H1 (cell line): Measurements from ENCODE around the gene CDKN1B. TPM values are rescaled to one million over a fixed set of nuclear protein-coding genes. Genes with fewer than 3 reads are reported as not detected.

Source experiments
- CTCF ChIA-PET: fragments of 300-600 bp; sonication (Branson Sonifier 250); formaldehyde crosslinking; loops from one replicate; lab custom pipeline; 2021; ENCODE audit not compliant: partially characterized antibody; lab: Charles Lee
- POLR2A ChIA-PET: fragments of 300-600 bp; sonication (Branson Sonifier 250); formaldehyde crosslinking; loops from one replicate; lab custom pipeline; 2021; ENCODE audit warnings: inconsistent platforms; ENCODE audit not compliant: partially characterized antibody; lab: Charles Lee
- DNase-seq, 2 experiments: peaks; one replicate each; pipeline versions ENCODE4 v3.0.0 to v3.0.0-alpha.2; 2010 to 2022; ENCODE audit warnings: low spot score in 2 of 2, low read depth in 1 of 2, mixed read lengths in 1 of 2
- FAIRE-seq: peaks from 2 replicates; lab custom pipeline; 2011; peaks lifted over from hg19 to GRCh38; lab: Jason Lieb, UNC
- H2AFZ ChIP-seq: 2 replicates; pipeline ENCODE4 v1.8.1; 2012; ENCODE audit warnings: low read length, inconsistent platforms
- H2AK5ac ChIP-seq: 2 replicates; pipeline ENCODE4 v1.6.1; 2013; ENCODE audit warnings: low read depth, low read length
- H2BK120ac ChIP-seq: replicated peaks from 2 replicates; pipeline ENCODE3; 2013; ENCODE audit warnings: low read depth, low read length, inconsistent platforms
- H2BK12ac ChIP-seq: 2 replicates; pipeline ENCODE4 v1.6.1; 2013; ENCODE audit warnings: low read depth, low read length
- H2BK15ac ChIP-seq: 2 replicates; pipeline ENCODE4 v1.6.1; 2013; ENCODE audit warnings: low read length
- H2BK20ac ChIP-seq: 2 replicates; pipeline ENCODE4 v1.6.1; 2013; ENCODE audit warnings: low read length
- H2BK5ac ChIP-seq: 2 replicates; pipeline ENCODE4 v1.6.1; 2013; ENCODE audit warnings: low read depth, low read length
- H3K14ac ChIP-seq: 2 replicates; pipeline ENCODE4 v1.6.1; 2013; ENCODE audit warnings: inconsistent platforms; ENCODE audit not compliant: insufficient read length
- H3K18ac ChIP-seq: 2 replicates; pipeline ENCODE4 v1.6.1; 2013; ENCODE audit warnings: low read length; ENCODE audit errors: extremely low read depth
- H3K23ac ChIP-seq: 2 replicates; pipeline ENCODE4 v1.6.1; 2013; ENCODE audit warnings: inconsistent platforms; ENCODE audit not compliant: insufficient read length
- H3K23me2 ChIP-seq: 2 replicates; pipeline ENCODE4 v1.6.1; 2013; ENCODE audit warnings: low read depth, low read length
- H3K27ac ChIP-seq: 2 replicates; pipeline ENCODE4 v1.6.1; 2011; ENCODE audit warnings: low read depth, low read length, inconsistent platforms
- H3K27me3 ChIP-seq, 4 experiments: replicated peaks in 1 of 4; 1 replicate in 1 of 4; 2 replicates in 3 of 4; pipeline versions ENCODE4 v1.6.1 to v1.8.1; 2011 to 2013; ENCODE audit warnings: low read length in 3 of 4, mild to moderate bottlenecking in 3 of 4, inconsistent platforms in 2 of 4, mixed read lengths in 2 of 4, moderate library complexity in 1 of 4; ENCODE audit not compliant: control insufficient read depth in 3 of 4, insufficient read depth in 3 of 4; ENCODE audit errors: extremely low read depth in 1 of 4
- H3K36me3 ChIP-seq, 4 experiments: 2 replicates each; pipeline versions ENCODE4 v1.6.1 to v1.8.1; 2011 to 2013; ENCODE audit warnings: mild to moderate bottlenecking in 4 of 4, low read length in 3 of 4, moderate library complexity in 2 of 4, control low read depth in 1 of 4, inconsistent platforms in 1 of 4; ENCODE audit not compliant: insufficient read depth in 4 of 4, control insufficient read depth in 2 of 4
- H3K4ac ChIP-seq: replicated peaks from 2 replicates; pipeline ENCODE3; 2013; ENCODE audit warnings: low read length, low read depth, mixed read lengths, inconsistent platforms; ENCODE audit not compliant: insufficient read length
- H3K4me1 ChIP-seq, 4 experiments: replicated peaks in 1 of 4; 1 replicate in 1 of 4; 2 replicates in 3 of 4; pipeline versions ENCODE4 v1.6.1 to v1.8.1; 2011 to 2013; ENCODE audit warnings: low read length in 3 of 4, inconsistent platforms in 2 of 4, mixed read lengths in 1 of 4; ENCODE audit not compliant: insufficient read depth in 4 of 4, control insufficient read depth in 3 of 4
- H3K4me2 ChIP-seq, 2 experiments: 2 replicates each; pipeline versions ENCODE4 v1.6.1 to v1.8.1; 2011 to 2013; ENCODE audit warnings: low read depth in 2 of 2, low read length in 2 of 2, control low read depth in 1 of 2, inconsistent platforms in 1 of 2, mild to moderate bottlenecking in 1 of 2; ENCODE audit not compliant: insufficient read depth in 1 of 2
- H3K4me3 ChIP-seq, 4 experiments: fragments of 200-600, 300-600 bp in 1 of 4; sonication (generic), shearing (Covaris generic), sonication (Bioruptor Twin) in 1 of 4; 2 replicates each; pipeline versions ENCODE4 v1.5.1 to v1.8.1; 2011 to 2016; ENCODE audit warnings: low read length in 4 of 4, low read depth in 3 of 4, control low read depth in 2 of 4, inconsistent platforms in 2 of 4, mild to moderate bottlenecking in 2 of 4, mixed read lengths in 1 of 4, moderate library complexity in 1 of 4; ENCODE audit not compliant: insufficient read depth in 2 of 4; ENCODE audit errors: extremely low read depth in 1 of 4
- H3K56ac ChIP-seq: replicated peaks from 2 replicates; pipeline ENCODE3; 2013; ENCODE audit warnings: low read depth, mild to moderate bottlenecking, mixed read lengths, low read length, inconsistent platforms; ENCODE audit not compliant: insufficient read length
- H3K79me1 ChIP-seq: 2 replicates; pipeline ENCODE4 v1.6.1; 2013; ENCODE audit warnings: low read depth, low read length, control low read depth
- H3K79me2 ChIP-seq, 2 experiments: 2 replicates each; pipeline versions ENCODE4 v1.6.1 to v1.8.1; 2012 to 2013; ENCODE audit warnings: low read length in 2 of 2, mild to moderate bottlenecking in 2 of 2, inconsistent platforms in 1 of 2; ENCODE audit not compliant: insufficient read depth in 2 of 2, control insufficient read depth in 1 of 2
- H3K9ac ChIP-seq, 4 experiments: replicated peaks in 1 of 4; 1 replicate in 1 of 4; 2 replicates in 3 of 4; pipeline versions ENCODE4 v1.6.1 to v1.8.1; 2011 to 2013; ENCODE audit warnings: low read depth in 3 of 4, low read length in 3 of 4, control low read depth in 2 of 4, mild to moderate bottlenecking in 2 of 4, moderate library complexity in 2 of 4, inconsistent platforms in 1 of 4; ENCODE audit errors: extremely low read depth in 1 of 4
- H3K9me3 ChIP-seq, 2 experiments: 2 replicates each; pipeline versions ENCODE4 v1.6.1 to v1.8.1; 2012 to 2013; ENCODE audit warnings: mild to moderate bottlenecking in 2 of 2, moderate library complexity in 2 of 2, control low read depth in 1 of 2, inconsistent platforms in 1 of 2, low read depth in 1 of 2, low read length in 1 of 2, mixed read lengths in 1 of 2; ENCODE audit not compliant: insufficient read depth in 2 of 2
- H4K20me1 ChIP-seq, 2 experiments: replicated peaks in 1 of 2; 2 replicates each; pipeline versions ENCODE3 to v1.8.1; 2011 to 2013; ENCODE audit warnings: inconsistent platforms in 2 of 2, low read length in 2 of 2, mild to moderate bottlenecking in 1 of 2; ENCODE audit not compliant: insufficient read depth in 2 of 2, control insufficient read depth in 1 of 2
- H4K5ac ChIP-seq: 2 replicates; pipeline ENCODE4 v1.6.1; 2013; ENCODE audit warnings: low read length, low read depth, mixed read lengths, inconsistent platforms; ENCODE audit not compliant: insufficient read length
- H4K8ac ChIP-seq: 2 replicates; pipeline ENCODE4 v1.8.0; 2013; ENCODE audit warnings: mild to moderate bottlenecking, moderate library complexity, low read length, inconsistent platforms; ENCODE audit not compliant: insufficient read depth; ENCODE audit errors: extremely low read depth
- H4K91ac ChIP-seq: replicated peaks from 2 replicates; pipeline ENCODE3; 2013; ENCODE audit warnings: low read length, mixed read lengths, inconsistent platforms; ENCODE audit not compliant: insufficient read length
- ASH2L ChIP-seq: fragments of 200-600, 300-600 bp; sonication (generic); IDR thresholded peaks from one replicate; pipeline ENCODE4 v1.7.1; 2017; ENCODE audit warnings: low read length
- BCL11A ChIP-seq, 2 experiments: IDR thresholded peaks; one replicate each; pipeline ENCODE4 v1.6.1; 2011; ENCODE audit warnings: low read depth in 2 of 2, low read length in 2 of 2, mild to moderate bottlenecking in 2 of 2
- CBX5 ChIP-seq: fragments of 300-800, 300-1000 bp; sonication (generic); IDR thresholded peaks from 2 replicates; pipeline ENCODE4 v1.7.1; 2016; ENCODE audit warnings: antibody characterized with exemption, low read length, low read depth
- CEBPB ChIP-seq: IDR thresholded peaks from 2 replicates; pipeline ENCODE4 v1.6.1; 2012; ENCODE audit warnings: low read depth, low read length
- MAFK ChIP-seq: IDR thresholded peaks from 2 replicates; pipeline ENCODE4 v1.6.1; 2012; ENCODE audit warnings: low read depth, mild to moderate bottlenecking, improper control_type of control experiment, low read length
- MAX ChIP-seq: IDR thresholded peaks from 2 replicates; pipeline ENCODE4 v1.6.1; 2012; ENCODE audit warnings: inconsistent platforms
- NANOG ChIP-seq: IDR thresholded peaks from 2 replicates; pipeline ENCODE4 v1.6.1; 2011; ENCODE audit warnings: low read length, low read depth, mild to moderate bottlenecking, inconsistent platforms; ENCODE audit not compliant: insufficient read depth, poor library complexity, severe bottlenecking
- RAD21 ChIP-seq, 2 experiments: IDR thresholded peaks in 1 of 2; conservative IDR thresholded peaks in 1 of 2; 2 replicates each; pipeline ENCODE4 v1.6.1; 2011; ENCODE audit warnings: low read depth in 2 of 2, low read length in 2 of 2, improper control_type of control experiment in 1 of 2, inconsistent platforms in 1 of 2, mild to moderate bottlenecking in 1 of 2, moderate library complexity in 1 of 2
- SIN3A ChIP-seq, 2 experiments: IDR thresholded peaks in 1 of 2; conservative IDR thresholded peaks in 1 of 2; 2 replicates each; pipeline ENCODE4 v1.6.1; 2011 to 2012; ENCODE audit warnings: low read length in 2 of 2, improper control_type of control experiment in 1 of 2, low read depth in 1 of 2, mild to moderate bottlenecking in 1 of 2
- SP1 ChIP-seq: IDR thresholded peaks from 2 replicates; pipeline ENCODE4 v1.6.1; 2011; ENCODE audit warnings: low read depth, low read length
- SRF ChIP-seq: IDR thresholded peaks from 2 replicates; pipeline ENCODE4 v1.6.1; 2011; ENCODE audit warnings: mild to moderate bottlenecking, low read depth, low read length, moderate library complexity
- TCF12 ChIP-seq: IDR thresholded peaks from 2 replicates; pipeline ENCODE4 v1.6.1; 2011; ENCODE audit warnings: low read depth, mild to moderate bottlenecking, low read length
- YY1 ChIP-seq: IDR thresholded peaks from 2 replicates; pipeline ENCODE4 v1.6.1; 2011; ENCODE audit warnings: low read depth, mild to moderate bottlenecking, low read length
- WGBS, 2 experiments: shearing (Covaris generic) in 1 of 2; methylation state at CpG; one replicate each; pipeline versions ENCODE4 v1.1.6 to v1.1.7; 2013 to 2015; ENCODE audit warnings: low lambda C conversion rate in 2 of 2, mixed read lengths in 2 of 2, inconsistent platforms in 1 of 2, low coverage in 1 of 2, missing lambda C conversion rate in 1 of 2; ENCODE audit not compliant: insufficient replicate concordance in 2 of 2, insufficient coverage in 1 of 2, insufficient read length in 1 of 2; ENCODE audit errors: extremely low coverage in 1 of 2, missing lambda C conversion rate in 1 of 2; 5-methylcytosine and 5-hydroxymethylcytosine counted together
- polyA plus RNA-seq, 7 experiments: library from polyadenylated mRNA; depleted of rRNA in 3 of 7; stranded (reverse) in 5 of 7; unstranded in 2 of 7; fragments of >200 nt in 5 of 7; fragments of 200-250 nt in 2 of 7; gene quantifications; 1 replicate in 5 of 7; 2 replicates in 1 of 7; 4 replicates in 1 of 7; pipeline versions ENCODE4 v1.2.1 to v1.2.3, GENCODE V29; 2011 to 2013; ENCODE audit warnings: missing spikeins in 2 of 7, mixed read lengths in 2 of 7
- total RNA-seq: library from RNA; stranded (reverse); fragmentation: NEBNext Ultra II Directional; extraction: Animal tissue kit (Norgen Biotek cat#: 25700); gene quantifications from 2 replicates; pipeline ENCODE4 v1.2.1, GENCODE V29; 2021

Gene CDKN1B
- total and polyA plus RNA-seq, 2 of the 8 experiments (the other 6 are each of a cell fraction or from before 2014, with no cell fraction given), result 6.5 to 27.2 TPM

GRCh38 chr12:12701457-12701856 is 15.7 kb upstream of the CDKN1B start:
- H2AK5ac ChIP-seq, result no peak overlapping the region
- H3K4ac ChIP-seq, result no peak overlapping the region
- H3K56ac ChIP-seq, result no peak overlapping the region
- no peaks in the 10 kb centered on the region for H3K79me2 ChIP-seq
- no peaks in the 10 kb centered on the region for H3K79me1 ChIP-seq
- no peak overlapping the region for H4K91ac ChIP-seq
- H2AFZ ChIP-seq, result no peak overlapping the region
- H3K4me1 ChIP-seq, result peaks cover 0 to 5% (median 1%) of the 10 kb centered on the region in 4 experiments; a peak in 3 of 7 replicates
- H2BK15ac ChIP-seq, result no peak overlapping the region
- CTCF ChIA-PET, result interaction anchor here (0.6 to 5.0 kb wide), 6 partner anchors 11 to 324 kb away, joined by 3 to 49 read pairs (median 3); no protein-coding TSS in a partner anchor
- no peak overlapping the region for H2BK120ac ChIP-seq
- H4K5ac ChIP-seq, result peak overlapping the region; percentile 77
- POLR2A ChIA-PET, result interaction anchor here (0.6 to 1.9 kb wide), 4 partner anchors 13 to 345 kb away, joined by 3 to 11 read pairs (median 4); partner anchors contain the start of gene BORCS5
- no peak overlapping the region for H3K27ac ChIP-seq
- H2BK12ac ChIP-seq, result 0 out of 2 replicates have a peak overlapping the region, but pooled peaks have one; percentile 62
- no peaks in the 10 kb centered on the region for H4K20me1 ChIP-seq
- peak overlapping the region in 1 of 4 experiments; percentile 11; a peak in 1 of 8 replicates for H3K4me3 ChIP-seq
- H3K4me2 ChIP-seq, result peak overlapping the region; percentile 24 to 32; a peak in 2 of 4 replicates
- H3K23me2 ChIP-seq, result no peaks in the 10 kb centered on the region
- no peaks in the 10 kb centered on the region for H3K27me3 ChIP-seq
- no peaks in the 10 kb centered on the region for H3K36me3 ChIP-seq
- FAIRE-seq (peak; percentile 91), DNase-seq (no peak)
- H3K9ac ChIP-seq, result no peak overlapping the region
- peak overlapping the region; percentile 79 for H2BK5ac ChIP-seq
- WGBS, 2 experiments, result 41% methylated on average over 3 of the region's 3 CpGs; no CpG with 5 or more reads in 1 of the 2 experiments
- H2BK20ac ChIP-seq, result no peak overlapping the region
- no peak overlapping the region for H4K8ac ChIP-seq
- H3K18ac ChIP-seq, result peak overlapping the region; percentile 27; the same call in 1 of the 2 replicates
- H3K23ac ChIP-seq, result no peak overlapping the region
- H3K14ac ChIP-seq, result no peak overlapping the region
- no peaks in the 10 kb centered on the region for H3K9me3 ChIP-seq
- TF ChIP-seq CBX5 (no peak), TCF12 (peak; percentile 94), BCL11A (IDR thresholded peaks at IDR 0.05; ENCODE audit: low read depth in 2 of 2, low read length in 2 of 2) (no peak), SP1 (peak; percentile 41; the same call in 1 of the 2 replicates), NANOG (peak; percentile 90), ASH2L (peak; percentile 25), YY1 (peak; percentile 58; the same call in 1 of the 2 replicates), CEBPB (0 out of 2 replicates have a peak, but pooled peaks have one; percentile 26), MAFK (no peak), SIN3A (conservative IDR thresholded peaks at IDR 0.05 in 1 of 2, IDR thresholded peaks at IDR 0.05 in 1 of 2; ENCODE audit: low read depth in 1 of 2, low read length in 2 of 2) (no peak), MAX (peak; percentile 53; the same call in 1 of the 2 replicates), RAD21 (IDR thresholded peaks at IDR 0.05 in 1 of 2, conservative IDR thresholded peaks at IDR 0.05 in 1 of 2; ENCODE audit: low read depth in 2 of 2, low read length in 2 of 2) (peak in 1 of 2 experiments; percentile 10; a peak in 1 of 4 replicates), SRF (no peak)
